IPS-18c (cell line): ENCODE results near the gene SLC48A1.

Experiments used
- H3K4me3 ChIP-seq: 2 replicates; pipeline ENCODE4 v1.7.0; 2013; ENCODE audit warnings: low read depth, mild to moderate bottlenecking, low read length, moderate library complexity; ENCODE audit not compliant: insufficient read depth
- H3K9me3 ChIP-seq: one replicate; pipeline ENCODE4 v1.6.1; 2013; ENCODE audit warnings: mild to moderate bottlenecking, low read length, moderate library complexity; ENCODE audit not compliant: control insufficient read depth, insufficient read depth

SLC48A1 gene

DNA sequence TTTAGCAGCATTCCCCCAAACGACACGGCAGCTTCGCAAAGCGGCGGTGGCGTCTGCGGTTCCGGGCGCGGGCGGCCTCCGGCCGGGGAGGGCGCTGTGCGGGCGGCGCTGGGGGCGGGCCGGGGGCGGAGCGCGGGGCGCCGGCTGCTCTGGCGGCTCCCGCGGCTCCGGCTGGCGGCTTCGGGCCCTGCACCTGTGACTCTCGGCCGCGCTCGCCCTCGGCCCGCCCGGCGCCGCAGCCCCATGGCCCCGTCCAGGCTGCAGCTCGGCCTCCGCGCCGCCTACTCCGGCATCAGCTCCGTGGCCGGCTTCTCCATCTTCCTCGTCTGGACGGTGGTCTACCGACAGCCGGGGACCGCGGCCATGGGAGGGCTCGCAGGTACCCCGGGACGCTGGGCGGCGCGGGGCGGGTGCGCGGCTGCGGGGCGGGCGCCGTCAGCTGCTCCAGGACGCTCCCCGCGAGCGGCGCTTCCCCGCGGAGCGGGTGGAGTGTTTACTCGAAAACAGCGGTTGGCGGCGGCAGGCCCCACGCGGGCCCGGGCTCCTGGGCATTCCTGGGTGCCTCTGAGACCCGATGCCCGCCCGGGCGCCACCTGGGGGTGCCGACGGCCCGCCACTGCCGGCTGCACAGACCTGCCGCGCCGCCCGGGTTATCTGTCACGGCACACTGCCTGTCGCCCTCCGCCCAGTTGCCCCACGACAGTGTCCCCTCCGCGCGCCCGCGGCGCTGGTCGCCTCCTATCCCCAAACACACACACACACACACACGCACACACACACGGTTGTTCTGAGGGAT lies at the start of gene SLC48A1:
Gene SLC48A1 (plus strand): TSS at position 177 of the 796 bp plus-strand sequence. CDS start 67 bp downstream, at position 244.
- no peaks in the 10 kb centered on the region for H3K9me3 ChIP-seq
- H3K4me3 ChIP-seq: peak within 1 kb of the TSS; percentile 78

DNA sequence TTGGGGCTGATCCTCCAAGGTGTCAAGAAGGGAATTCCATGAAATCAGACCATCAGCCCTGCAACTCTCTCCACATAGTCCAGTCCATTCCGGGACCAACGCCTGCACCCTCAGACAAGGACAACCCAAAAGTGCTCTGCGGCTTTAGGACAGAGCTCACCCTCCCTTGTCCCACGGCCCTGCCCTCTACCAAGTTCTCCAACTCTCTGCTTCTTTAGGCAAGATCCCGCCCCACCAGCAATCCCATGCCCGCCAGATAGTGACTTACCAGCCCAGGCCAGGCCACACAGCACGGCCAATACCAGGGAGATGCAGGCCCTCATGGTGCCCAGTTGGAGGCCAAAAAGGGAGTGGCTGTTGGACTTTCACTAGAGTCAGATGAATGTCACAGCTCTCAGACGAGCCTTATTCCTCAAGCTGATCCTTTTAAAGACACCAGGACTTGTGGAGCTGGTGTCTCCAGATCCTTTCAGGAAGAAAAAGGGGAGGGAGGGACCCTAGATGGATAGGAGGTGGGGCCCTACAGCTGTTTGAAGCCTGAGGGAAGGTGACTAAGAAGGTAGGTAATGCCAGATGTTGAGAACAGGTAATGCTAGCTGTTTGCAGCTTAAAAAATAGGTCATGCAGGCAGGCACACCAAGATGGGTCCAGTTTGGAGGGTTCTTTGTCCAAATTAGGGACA lies 47.8 kb upstream of the SLC48A1 start, which contains the start of gene ENDOU:
Gene ENDOU (minus strand): TSS at position 400 of the 682 bp plus-strand sequence. CDS start 77 bp downstream, at position 323.
- Histone ChIP-seq H3K9me3 (no peaks in the 10 kb centered on the region), H3K4me3 (no peak within 1 kb of the TSS)

DNA sequence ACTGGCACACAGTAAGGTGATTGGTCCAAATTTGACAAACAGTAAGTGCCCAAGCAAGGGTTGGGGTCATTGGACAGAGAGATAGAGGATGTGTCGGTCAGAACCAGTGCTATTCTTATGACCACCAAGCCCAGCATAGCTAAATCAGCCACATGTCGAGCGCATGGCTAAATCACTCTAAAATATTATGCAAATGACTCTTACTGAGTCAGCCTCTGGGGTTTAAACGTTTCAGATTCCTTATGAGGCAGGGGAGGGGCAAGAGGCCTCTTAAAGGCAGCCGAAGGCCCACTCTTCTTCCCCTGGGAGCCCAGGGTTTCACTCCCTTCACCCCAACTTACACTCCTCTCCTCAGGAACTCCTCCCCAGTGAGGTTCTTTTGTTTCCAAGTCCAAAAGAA lies 47.1 kb upstream of the SLC48A1 start:
- Histone ChIP-seq H3K9me3 (no peaks in the 10 kb centered on the region), H3K4me3 (no peak overlapping the region)

DNA sequence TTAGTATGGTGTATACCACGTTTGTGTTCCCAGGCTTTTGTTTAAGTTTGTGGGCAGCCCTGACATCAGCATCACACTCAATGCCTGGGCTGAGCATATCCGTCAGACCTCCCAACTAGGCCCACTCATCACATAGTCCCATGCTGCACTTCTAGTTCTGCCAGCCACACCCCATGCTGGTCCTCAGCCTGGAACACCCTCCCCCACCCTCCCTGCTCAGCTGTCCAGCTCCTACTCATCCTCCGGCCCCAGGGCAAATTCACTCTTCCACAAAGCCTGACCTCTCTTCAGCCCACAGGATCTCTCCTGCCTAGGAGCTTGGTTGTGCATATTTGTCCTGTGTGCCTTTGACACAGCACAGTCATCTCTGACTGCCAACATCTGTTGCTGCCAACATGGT lies 43.8 kb upstream of the SLC48A1 start:
- Histone ChIP-seq H3K4me3 (no peak overlapping the region), H3K9me3 (no peaks in the 10 kb centered on the region)

DNA sequence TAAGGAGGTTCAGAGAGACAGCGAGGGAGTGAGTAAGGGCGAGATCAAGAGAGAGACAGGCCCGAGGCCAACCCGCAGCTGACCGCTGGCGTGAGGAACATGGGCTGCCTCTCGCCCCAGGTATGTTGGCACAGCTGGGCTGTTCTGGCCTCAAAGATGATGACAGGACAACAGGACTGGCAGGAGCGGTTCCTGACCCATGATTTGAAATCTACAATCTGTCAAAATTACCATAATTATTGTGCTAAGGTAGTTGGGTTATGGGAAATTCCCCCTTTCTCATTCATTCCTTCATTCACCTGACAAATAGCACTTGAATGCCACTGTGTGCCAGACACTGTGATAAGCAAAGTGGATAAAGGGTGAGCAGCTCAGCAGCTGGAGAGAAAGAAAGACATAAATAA lies 42.7 kb upstream of the SLC48A1 start:
- Histone ChIP-seq H3K4me3 (no peak overlapping the region), H3K9me3 (no peaks in the 10 kb centered on the region)

- Histone ChIP-seq H3K9me3 (no peaks in the 10 kb centered on the region), H3K4me3 (no peak overlapping the region)
These were observed 41.3 kb upstream of the SLC48A1 start for GRCh38 chr12:47731723-47732122.

GRCh38 chr12:47732504-47732903 lies 40.5 kb upstream of the SLC48A1 start:
- Histone ChIP-seq H3K9me3 (no peaks in the 10 kb centered on the region), H3K4me3 (no peak overlapping the region)

DNA sequence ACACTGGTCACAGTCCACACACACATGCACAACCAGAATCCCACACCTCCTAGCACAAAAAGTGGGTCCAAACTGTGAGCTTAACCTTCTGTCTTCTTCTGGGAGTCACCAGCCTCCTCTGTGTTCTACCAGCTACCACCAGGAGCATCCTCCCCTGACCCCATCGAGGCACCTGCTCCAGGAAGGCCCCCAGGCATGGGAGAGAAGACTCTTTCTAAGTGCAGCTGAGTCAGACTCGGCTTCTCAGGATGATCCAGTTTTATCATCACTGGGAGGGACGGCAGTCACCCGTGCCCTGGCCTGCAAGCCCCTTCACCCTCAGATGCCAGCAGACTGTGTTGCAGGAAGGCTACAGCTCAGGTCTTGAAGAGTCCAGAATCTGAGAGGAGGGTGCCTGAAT lies 39.9 kb upstream of the SLC48A1 start:
- no peak overlapping the region for H3K4me3 ChIP-seq
- H3K9me3 ChIP-seq: no peaks in the 10 kb centered on the region

GRCh38 chr12:47734725-47735480 lies 38.1 kb upstream of the SLC48A1 start:
- Histone ChIP-seq H3K4me3 (no peak overlapping the region), H3K9me3 (no peaks in the 10 kb centered on the region)

DNA sequence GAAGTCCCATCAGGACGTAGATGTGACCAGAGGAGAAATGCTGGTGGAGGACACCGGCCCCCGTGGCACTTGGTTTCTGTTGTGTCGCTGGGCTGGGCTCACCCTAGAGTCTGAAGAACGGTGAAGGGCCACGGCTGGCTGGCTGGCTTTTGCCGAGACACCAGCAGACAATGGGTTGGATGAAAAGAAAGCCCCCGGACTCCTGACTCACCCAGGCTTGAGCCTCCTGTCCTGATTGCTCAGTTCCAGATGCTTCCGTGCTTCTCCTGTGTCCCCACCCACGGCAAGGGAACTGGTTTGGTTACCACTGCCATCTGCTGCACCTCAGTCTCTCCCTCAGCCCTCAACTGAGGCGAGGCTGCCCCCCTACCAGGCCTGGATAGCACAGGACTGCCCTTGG lies 37.4 kb upstream of the SLC48A1 start:
- no peak overlapping the region for H3K4me3 ChIP-seq
- no peaks in the 10 kb centered on the region for H3K9me3 ChIP-seq

DNA sequence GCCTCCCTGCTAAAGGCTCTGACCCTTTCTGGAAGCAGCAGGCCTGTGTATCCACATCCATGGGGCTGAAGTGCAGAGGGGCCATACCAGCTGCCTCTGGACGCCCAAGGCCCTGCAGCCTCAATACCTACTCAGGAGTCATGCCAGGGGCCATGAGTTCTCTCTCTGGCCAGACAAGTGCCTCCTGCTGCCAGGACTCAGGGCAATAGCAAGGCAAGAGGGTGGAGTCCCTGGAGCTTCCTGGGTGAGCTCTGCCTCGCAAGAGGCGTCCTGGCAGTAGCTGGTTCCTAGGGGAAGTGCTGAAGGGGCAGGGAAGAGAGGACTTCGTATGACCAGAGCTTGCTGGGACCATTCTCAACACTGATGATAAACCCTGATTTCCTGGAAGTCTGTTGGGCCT lies 36.8 kb upstream of the SLC48A1 start:
- H3K9me3 ChIP-seq: no peaks in the 10 kb centered on the region
- no peak overlapping the region for H3K4me3 ChIP-seq

GRCh38 chr12:47736877-47737676 lies 36.0 kb upstream of the SLC48A1 start:
- H3K9me3 ChIP-seq: no peaks in the 10 kb centered on the region
- no peak overlapping the region for H3K4me3 ChIP-seq

- H3K9me3 ChIP-seq: no peaks in the 10 kb centered on the region
- H3K4me3 ChIP-seq: no peak overlapping the region
These were observed 35.0 kb upstream of the SLC48A1 start for GRCh38 chr12:47737936-47738594.

- Histone ChIP-seq H3K9me3 (no peaks in the 10 kb centered on the region), H3K4me3 (no peak overlapping the region)
These were observed 33.7 kb upstream of the SLC48A1 start for GRCh38 chr12:47739297-47739696.

DNA sequence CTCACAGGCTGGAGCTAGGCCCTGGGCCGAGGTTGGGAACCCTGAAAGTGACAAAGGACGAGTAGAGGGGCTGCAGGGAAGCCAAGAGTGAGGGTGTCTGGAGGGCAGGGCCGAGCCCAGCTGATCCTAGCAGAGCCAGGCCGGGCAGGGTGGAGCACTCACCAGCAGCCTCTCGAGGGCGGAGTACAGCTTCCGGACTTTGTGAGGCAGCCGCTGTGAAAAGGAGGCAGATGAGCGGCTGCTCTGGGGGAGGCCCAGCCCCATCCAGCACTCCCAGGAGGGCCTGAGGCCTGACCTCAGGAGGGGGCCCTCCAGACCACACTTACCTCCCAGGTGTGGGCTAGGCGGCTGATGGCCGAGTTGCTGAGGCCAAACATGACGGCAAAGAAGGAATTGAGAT lies 33.1 kb upstream of the SLC48A1 start:
- Histone ChIP-seq H3K9me3 (no peaks in the 10 kb centered on the region), H3K4me3 (no peak overlapping the region)

- H3K4me3 ChIP-seq: no peak overlapping the region
- H3K9me3 ChIP-seq: no peaks in the 10 kb centered on the region
These were observed 32.3 kb upstream of the SLC48A1 start for GRCh38 chr12:47740606-47741339.
